AG09319 (cell line): Measurements from ENCODE around the gene ZNF202.

Experiments used
- DNase-seq: peaks from one replicate; pipeline ENCODE4 v3.0.0-alpha.2; 2010; ENCODE audit warnings: low read depth; ENCODE audit errors: extremely low read depth
- CTCF ChIP-seq: IDR thresholded peaks from 2 replicates; pipeline ENCODE4 v1.5.1; 2011; ENCODE audit warnings: low read depth, mild to moderate bottlenecking, inconsistent platforms, low read length, moderate library complexity

ZNF202 gene

GRCh38 chr11:123700772-123701171 lies 40.7 kb downstream of the ZNF202 start:
- TF ChIP-seq CTCF = no peak
- DNase-seq = no peak

GRCh38 chr11:123698546-123699127 lies 42.8 kb downstream of the ZNF202 start:
- DNase-seq = no peak
- TF ChIP-seq CTCF = no peak

- DNase-seq = no peak
- TF ChIP-seq CTCF = no peak
These were observed 45.3 kb downstream of the ZNF202 start for GRCh38 chr11:123696183-123696582.

- no peak for TF ChIP-seq CTCF
These were observed 46.2 kb downstream of the ZNF202 start for GRCh38 chr11:123695231-123695630.

GRCh38 chr11:123694551-123694950 lies 46.9 kb downstream of the ZNF202 start:
- no peak for TF ChIP-seq CTCF
- DNase-seq = peak; percentile 2

More at GRCh38 chr11:123695231-123695630, 46.2 kb downstream of the ZNF202 start:
- no peak for DNase-seq

GRCh38 chr11:123692961-123693360 lies 48.5 kb downstream of the ZNF202 start:
- no peak for DNase-seq
- TF ChIP-seq CTCF = no peak

- no peak for DNase-seq
- TF ChIP-seq CTCF = no peak
These were observed 51.0 kb downstream of the ZNF202 start for GRCh38 chr11:123690485-123690884.
